GM19043 (cell line): Measurements from ENCODE around the gene USP12.
"Not testable (repeated sequence)": the region's sequence is repeated elsewhere in the genome, so short reads cannot be mapped to it uniquely, and the experiment has no call there.

Source experiments
- ATAC-seq: cut with Tn5 transposase; IDR thresholded peaks from one replicate; pipeline ENCODE4 v1.9.1; 2021; ENCODE audit warnings: low read depth; ENCODE audit not compliant: unreplicated experiment

Gene USP12

DNA sequence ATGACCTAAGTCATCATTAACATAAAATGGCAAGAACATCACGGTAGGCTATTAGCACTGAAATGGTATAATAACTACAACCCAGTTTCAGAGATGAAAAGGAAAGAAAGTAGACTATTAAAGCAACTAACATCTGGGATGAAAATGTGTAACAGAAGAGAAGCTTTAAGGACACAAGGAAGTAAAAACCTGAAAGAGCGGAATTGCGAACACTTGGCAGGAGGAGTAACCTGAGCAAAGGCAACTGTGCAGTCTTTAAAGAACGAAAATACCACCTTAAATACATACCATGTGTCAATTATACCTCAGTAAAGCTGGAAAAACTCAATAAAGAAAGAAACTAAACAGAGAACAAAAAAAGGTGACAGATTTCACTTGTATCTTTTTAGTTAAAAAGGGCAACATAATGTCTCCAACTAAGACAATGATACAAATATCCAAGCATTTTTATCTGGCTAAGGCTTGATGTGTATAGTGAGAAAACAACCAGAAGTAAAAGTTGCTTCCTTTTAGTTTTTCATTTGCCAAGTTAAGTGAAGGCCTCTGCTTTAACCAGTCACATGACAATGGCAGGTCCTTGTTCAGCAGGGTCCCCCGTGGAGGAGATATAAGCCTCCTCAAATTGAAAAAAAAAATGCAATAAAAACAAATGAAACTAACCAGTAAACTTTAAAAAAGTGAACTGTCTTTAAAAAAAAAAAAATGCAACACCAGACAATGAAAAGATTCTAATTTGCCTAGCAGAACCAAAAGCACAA lies 11.6 kb downstream of the USP12 start:
- no peak for ATAC-seq

DNA sequence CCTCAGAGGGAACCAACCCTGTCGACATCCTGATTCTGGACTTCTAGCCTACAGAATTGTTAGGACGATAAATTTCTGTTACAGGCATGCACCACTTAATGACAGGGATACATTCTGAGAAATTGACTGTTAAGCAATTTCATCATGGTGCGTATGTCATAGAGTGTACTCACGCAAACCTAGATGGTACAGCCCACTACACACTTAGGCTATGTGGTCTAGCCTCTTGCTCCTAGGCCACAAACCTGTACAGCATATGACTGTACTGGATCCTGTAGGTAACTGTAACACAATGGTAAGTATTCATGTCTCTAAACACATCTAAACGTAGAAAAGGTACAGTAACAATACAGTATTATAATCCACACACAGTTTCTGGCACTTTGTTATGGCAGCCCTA lies 13.3 kb downstream of the USP12 start:
- ATAC-seq, result no peak

DNA sequence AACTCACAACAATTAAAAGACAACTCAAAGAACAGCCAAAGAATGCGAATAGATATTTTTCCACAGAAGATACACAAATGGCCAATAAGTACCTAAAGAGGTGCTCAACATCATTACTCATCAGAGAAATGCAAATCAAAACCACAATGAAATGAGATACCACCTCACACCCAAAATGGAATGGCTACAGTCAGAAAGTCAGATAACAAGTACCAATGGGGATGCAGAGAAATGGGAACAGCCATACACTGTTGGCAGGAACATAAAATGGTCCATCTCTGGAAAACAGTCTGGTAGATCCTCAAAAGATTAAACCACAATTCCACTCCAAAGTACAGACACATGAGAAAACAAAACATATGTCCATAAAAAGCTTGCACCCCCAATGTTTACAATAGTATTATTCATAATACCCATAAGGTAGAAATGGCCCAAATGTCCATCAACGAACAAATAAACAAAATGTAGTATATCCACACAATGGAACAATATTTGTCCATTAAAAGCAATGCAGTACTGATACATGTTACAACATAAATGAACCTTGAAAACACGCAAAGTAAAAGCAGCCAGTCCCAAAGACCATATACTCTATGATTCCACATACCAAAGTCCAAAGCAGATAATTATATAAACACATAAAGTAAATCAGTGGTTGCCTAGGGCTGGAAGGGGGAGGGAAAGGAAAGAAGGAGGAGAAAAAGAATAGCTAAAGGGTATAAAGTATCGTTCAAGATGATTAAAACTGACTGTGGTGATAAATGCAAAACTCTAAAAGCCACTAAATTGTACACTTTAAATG lies 19.6 kb downstream of the USP12 start:
- ATAC-seq, result peak; percentile 36

DNA sequence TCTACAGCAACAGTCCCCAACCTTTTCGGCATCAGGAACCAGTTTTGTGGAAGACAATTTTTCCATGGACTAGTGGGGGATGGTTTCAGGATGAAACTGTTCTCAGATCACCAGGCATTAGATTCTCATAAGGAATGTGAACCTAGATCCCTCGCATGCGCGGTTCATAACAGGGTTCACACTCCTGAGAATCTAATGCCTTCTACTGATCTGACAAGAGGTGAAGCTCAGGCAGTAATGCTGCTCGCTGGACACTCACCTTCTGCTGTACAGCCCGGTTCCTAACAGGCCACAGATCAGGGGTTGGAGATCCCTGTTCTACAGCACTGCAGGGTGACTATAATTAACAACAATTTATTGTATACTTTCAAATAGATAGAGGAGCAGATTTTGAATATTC lies 21.9 kb downstream of the USP12 start:
- ATAC-seq, result no peak

DNA sequence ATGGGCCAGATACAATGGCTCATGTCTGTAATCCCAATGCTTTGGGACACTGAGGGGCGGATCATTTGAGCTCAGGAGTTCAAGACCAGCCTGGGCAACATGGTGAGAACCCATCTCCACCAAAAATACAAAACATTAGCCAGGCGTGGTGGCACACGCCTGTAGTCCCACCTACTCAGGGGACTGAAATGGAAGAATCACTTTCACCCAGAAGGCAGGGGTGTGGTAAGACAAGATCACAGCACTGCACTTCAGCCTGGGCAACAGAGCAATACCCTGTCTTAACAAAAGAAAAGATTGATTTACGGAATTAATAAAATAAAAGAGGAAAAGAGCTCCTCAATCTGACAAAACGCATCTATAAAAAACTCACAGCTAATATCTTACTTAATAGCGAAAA lies 22.7 kb downstream of the USP12 start:
- no peak for ATAC-seq

DNA sequence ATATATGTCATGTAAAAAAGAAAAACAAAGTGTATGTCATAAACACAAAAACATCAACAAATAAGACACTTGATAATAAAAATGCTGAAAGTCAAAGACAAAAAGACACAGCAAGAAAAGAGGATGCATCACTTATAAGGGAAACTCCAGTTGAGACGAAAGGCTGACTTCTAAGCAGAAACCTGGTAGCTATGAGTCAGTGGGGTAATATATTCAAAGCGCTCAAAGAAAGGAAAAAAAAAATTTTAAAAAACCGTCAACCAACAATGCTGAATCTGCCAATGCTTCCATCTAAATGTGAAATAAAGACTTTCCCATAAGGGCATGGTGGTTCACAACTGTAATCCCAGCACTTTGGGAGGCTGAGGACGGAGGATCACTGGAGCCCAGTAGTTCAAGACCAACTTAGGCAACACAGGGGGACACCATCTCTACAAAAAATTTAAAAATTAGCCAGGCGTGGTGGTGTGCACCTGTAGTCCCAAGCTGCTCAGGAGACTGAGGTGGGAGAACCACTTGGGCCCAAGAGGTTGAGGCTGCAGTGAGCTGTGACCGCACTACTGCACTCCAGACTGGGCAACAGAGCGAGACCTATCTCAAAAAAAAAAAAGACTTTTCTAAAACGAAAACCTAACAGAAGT lies 24.0 kb downstream of the USP12 start:
- peak; percentile 57 for ATAC-seq

DNA sequence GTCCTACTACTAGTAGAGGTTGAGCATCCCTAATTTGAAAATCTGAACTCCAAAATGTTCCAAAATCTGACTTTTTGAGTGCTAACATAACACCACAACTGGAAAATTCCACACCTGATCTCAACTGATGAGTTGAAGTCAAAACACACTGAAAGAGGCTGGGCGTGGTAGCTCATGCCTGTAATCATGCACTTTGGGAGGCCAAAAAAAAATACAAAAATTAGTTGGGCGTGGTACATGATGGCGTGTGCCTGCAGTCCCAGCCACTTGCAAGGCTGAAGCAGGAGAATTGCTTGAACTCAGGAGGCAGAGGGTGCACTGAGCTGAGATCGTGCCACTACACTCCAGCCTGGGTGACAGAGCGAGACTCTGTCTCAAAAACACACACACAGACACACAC lies 29.9 kb downstream of the USP12 start:
- no peak for ATAC-seq

DNA sequence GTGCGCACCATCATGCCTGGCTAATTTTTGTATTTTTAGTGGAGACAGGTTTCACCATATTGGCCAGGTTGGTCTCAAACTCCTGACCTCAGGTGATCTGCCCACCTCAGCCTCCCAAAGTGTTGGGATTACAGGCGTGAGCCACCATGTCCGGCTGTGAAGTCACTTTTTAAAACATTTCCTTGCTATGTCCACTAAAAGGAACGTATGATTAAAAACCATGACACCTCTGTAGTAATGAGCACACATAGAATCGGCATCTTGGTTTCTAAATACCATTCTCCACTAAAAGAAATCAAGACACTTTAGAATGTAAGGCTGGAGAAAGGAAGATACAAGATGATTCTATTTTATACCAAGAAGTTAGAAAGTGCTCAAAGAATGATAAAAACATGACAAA lies 30.5 kb downstream of the USP12 start:
- ATAC-seq, result not testable (repeated sequence)

DNA sequence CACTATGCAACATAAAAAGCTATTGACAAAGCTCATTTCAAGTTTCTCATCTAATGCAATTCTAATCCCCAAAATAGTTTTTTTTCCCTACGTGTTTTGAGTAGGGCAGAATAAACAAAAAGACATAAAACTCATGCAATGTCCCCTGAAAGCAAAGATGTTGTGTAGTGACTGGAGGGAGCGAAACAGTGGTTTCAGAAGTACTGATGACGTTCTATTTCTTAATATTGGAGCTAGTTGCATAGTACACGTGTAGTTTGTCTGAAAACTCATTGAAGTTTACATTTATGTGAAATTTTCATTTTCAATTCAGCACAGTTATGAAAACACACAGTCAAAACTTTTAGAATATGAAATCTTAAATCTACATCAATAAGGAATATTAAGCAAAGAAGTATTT lies 31.6 kb downstream of the USP12 start:
- no peak for ATAC-seq

DNA sequence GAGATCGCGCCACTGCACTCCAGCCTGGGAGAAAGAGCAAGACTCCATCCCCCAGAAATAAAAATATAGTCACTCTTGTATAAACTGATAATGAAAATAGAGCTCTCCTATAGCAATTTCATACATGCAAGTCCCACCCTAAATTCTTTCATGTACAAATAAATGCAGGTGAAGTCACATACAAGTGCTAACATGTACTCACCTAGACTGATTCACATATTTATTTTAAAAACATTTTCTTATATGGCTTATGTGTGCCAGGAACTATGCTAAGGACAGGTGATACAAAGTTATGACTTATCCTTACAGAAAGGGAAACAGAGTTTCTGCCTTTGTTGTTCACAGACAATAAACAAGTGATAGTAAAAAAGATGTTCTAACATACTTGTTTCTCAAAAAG lies 32.0 kb downstream of the USP12 start:
- ATAC-seq, result no peak

DNA sequence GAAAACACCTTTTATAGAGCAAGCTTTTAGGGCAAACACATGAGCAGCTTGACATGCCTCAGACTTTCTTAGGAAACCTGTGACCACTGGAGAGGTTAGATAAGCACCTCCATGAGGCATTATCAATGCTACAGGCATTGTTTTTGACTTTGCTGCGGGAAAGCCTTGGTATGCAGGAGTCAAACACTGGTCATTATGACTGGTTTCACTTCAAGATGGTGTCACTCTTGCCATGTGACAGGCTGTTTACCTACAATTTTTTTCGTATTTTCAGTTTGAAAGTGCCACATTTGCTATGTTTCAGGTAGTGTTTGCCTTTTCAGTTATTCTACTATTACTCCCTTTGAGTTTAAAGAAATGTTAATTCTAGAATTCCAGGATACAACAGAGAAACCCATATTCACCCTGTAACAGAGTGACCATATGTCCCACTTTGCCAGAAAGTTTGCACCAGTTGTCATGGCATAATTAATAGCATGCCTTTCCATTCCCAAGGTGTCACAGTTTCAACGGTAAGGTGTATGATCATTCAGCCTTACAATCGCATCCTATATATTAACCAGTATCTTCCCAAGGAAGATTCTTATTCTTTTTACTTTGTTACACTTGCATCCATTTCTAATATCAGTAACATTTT lies 33.0 kb downstream of the USP12 start:
- no peak for ATAC-seq

DNA sequence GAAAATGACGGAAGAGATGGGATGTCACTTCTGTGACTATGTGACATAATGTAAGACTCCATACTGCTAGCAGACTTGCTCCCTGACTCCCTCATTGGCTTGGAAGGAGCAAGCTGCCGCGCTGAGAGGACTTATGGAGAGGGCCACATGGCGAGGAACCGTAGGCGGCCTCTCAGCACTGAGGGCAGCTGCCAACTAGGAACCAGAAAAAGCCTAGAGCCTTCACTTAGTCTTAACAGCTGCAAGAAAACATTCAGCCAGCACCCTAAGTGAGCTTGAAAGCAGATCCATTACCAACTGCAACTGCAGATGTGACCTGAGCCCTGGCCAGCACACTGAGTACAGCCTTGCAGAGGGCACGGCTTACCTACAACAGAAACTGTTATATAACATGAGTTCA lies 33.9 kb downstream of the USP12 start:
- ATAC-seq, result no peak

DNA sequence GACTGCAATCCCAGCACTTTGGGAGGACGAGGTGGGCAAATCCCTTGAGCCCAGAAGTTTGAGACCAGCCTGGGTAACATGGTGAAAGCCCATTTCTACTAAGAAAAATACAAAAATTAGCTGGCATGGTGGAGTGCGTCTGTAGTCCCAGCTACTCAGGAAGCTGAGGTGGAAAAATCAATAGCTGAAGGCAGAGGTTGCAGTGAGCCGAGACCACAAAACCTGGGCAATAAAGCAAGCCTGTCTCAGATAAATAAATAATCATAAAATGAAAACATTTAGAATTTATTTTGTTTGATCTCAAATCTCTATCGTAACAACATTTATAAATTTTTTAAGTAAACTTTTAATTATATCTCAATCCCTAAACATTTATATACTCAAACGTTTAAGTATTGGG lies 36.6 kb downstream of the USP12 start:
- ATAC-seq, result no peak

DNA sequence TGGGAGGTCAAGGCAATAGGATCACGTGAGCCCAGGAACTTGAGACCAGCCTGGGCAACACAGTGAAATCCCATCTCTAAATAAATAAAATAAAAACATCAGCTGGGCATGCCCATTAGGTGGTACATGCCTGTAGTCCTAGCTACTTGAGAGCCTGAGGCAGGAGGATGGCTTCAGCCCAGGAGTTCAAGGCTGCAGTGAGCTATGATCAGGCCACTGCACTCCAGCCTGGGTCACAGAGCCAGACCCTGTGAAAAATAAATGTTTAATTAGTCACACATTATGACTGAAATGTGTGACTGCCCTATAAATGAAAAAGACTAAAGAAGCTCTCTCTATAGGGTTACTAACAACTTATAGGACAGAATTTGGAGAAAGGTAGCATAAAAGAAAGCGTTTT lies 37.7 kb downstream of the USP12 start:
- no peak for ATAC-seq

DNA sequence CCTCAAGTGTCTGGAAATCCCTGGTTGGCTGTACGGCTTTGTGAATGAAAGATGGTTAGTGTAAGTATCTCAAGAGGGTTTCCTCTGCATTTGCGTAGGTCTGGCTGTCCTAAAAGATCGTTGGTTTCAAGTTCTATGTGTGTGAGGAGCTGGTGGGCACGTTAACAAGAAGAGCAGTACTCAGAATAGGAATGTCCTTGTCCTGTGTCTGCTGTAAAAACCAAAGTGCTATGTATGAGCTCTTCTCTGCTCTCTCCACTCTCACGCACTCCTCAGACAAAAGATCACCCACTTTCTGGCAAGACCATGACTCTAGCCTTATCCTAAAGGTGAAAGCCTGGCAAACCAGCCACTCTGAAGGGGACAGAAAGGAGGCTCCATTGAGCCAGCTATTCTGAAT lies 39.1 kb downstream of the USP12 start:
- peak; percentile 33 for ATAC-seq

DNA sequence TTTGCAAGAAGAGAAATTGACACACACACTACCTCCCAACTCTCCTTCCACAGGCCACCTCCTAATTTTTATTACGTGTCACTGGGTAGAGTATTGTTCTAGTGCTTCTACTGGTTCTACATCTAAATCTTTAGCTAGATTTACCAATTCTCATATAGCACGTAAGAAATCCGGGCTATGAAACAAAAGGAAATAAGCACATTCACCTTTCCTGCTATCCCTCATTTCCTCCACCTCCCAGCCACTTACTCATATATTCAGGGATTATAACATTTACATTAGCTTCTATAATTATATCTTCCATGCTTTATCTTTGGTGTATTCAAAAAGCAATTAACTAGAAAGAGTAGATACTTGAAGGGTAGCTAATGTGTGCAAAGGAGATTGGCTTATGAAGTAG lies 39.7 kb downstream of the USP12 start:
- no peak for ATAC-seq

DNA sequence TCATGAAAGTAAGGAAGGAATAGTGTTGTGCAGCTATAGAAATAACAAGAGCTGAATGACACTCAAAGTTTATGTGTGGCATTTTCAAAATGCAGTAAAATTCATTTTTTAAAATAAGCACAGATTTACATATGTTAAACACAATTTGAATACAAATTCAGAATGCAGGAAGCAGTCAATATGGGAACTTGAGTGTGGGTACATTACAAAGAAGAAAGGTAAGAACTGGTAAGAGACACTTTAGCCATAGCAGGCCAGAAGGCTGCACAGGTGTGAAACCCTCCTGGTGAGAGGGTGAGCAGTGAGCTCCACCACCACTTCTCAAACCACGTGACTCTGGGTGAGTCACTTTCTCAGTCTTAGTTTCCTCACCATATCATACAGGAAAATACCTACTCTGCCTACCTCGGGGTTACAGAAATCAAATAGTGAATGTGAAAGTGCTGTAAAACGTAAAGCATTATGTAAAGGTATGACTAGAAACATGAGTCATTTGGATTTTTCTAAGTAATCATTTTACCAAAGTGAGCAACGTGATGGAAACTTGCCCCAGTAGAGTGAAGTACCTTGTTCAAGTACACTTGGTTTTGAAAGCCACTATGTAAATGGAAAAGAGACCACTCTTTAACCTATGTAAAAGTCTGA lies 40.5 kb downstream of the USP12 start:
- peak; percentile 80 for ATAC-seq

DNA sequence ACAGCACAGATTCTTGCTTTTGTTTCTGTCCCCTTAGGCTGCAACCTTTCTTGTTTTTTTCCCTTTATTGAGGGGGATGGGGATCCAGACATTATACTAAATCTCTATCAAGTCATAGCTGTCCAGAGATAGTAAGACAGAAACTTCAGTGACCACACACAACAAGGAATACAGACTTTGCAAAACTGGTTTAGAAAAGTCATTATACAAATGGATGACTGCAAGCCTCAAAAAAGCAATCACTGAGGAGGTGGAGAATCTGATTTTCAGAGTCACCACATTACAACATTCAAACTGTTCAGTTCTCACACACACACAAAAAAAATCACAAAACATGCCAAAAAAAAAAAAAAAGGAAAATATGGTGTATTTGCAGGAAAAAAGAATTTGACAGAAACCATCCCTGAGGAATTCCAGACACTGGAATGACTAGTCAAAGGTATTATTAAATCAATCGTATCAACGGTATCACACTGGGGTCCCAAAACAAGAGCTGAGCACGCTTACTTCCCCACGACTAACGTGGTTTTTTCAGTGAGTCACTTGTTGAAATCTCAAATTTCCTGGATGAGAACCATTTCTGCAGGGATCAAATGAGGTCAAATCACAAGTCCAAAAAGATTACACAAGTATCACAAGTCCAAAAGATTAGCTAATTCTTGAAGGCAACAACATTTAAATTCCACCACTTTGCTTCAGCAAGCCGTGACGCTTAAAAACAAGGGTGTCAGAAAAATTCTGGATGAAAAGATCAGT lies 41.2 kb downstream of the USP12 start:
- no peak for ATAC-seq

DNA sequence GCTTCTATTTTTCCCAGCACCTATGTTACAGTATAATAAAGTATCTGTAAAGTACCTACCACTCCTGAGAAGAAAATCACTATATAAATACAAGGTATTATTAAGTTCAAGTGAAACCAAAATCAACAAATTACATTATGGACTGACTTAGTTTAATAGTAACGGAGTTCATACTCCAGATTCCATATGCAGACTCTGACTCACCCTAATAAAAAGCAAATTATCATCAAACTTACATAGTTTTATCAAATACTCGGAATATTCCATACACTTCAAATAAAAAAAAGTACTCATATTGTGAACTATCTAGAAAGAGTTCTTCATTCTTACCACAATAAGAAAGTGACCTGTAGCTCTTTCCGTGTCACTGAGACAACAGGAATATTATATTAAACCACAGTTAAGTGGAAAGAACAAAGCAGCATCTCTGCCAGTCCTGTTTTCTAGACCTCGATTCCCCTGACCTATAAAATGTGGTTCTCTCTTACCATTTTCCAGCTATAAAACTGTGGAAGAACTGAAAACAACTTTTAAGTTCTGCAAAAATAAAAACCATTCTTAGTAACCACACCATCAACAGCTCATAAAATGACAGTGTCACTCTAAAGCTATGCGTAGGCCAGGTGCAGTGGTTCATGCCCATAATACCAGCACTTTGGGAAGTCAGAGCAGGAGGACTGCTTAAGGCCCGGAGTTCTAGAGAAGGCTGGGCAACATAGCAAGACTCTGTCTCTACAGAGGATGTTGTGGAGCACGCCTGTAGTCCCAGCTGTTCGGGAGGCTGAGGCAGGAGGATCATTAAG lies 42.6 kb downstream of the USP12 start:
- ATAC-seq, result no peak
